Fibroblast of the aortic adventitia (primary cell): ENCODE data around the gene CCDC102A. TPM values are rescaled to one million over a fixed set of nuclear protein-coding genes. Genes with fewer than 3 reads are reported as not detected.

Experiments used
- DNase-seq: peaks from one replicate; pipeline ENCODE4 v3.0.0-alpha.2; 2010; ENCODE audit warnings: low read depth
- H3K4me3 ChIP-seq: 2 replicates; pipeline ENCODE4 v1.5.1; 2011; ENCODE audit warnings: low read depth, mild to moderate bottlenecking, control low read depth, low read length, moderate library complexity
- total RNA-seq: library from RNA; depleted of rRNA; stranded (reverse); fragments of >200 nt; gene quantifications from 2 replicates; pipeline ENCODE4 v1.2.3, GENCODE V29; 2012; ENCODE audit warnings: low replicate concordance
- TF ChIP-seq, protein P1 (sequence below): IDR thresholded peaks from 2 replicates; pipeline ENCODE4 v1.5.1; 2011; ENCODE audit warnings: mild to moderate bottlenecking, low read length, control low read depth, inconsistent platforms; ENCODE audit not compliant: insufficient read depth

Gene CCDC102A
- total RNA-seq, 1 donor, result 9.9 TPM

DNA sequence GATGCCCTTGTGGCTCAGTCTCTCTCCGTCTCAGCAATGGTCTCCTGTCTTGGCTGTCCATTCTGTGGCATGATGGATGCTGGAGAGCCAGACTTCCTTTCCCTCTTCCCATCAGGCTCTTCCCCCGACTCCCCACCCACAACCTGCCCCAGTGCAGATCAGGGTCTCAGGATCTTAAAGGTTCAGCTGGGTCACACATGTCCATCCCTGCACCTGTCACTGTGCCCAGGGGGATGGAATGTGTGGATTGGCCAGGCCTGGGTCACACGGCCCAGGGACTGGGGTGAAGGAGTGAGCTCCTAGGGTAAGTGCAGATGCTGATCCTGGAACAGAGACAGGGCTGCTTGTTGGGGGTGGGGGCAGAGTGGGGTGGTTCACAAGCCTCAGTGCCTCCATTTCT lies 29.1 kb upstream of the CCDC102A start:
- H3K4me3 ChIP-seq, result no peak overlapping the region
- TF ChIP-seq, protein P1, sequence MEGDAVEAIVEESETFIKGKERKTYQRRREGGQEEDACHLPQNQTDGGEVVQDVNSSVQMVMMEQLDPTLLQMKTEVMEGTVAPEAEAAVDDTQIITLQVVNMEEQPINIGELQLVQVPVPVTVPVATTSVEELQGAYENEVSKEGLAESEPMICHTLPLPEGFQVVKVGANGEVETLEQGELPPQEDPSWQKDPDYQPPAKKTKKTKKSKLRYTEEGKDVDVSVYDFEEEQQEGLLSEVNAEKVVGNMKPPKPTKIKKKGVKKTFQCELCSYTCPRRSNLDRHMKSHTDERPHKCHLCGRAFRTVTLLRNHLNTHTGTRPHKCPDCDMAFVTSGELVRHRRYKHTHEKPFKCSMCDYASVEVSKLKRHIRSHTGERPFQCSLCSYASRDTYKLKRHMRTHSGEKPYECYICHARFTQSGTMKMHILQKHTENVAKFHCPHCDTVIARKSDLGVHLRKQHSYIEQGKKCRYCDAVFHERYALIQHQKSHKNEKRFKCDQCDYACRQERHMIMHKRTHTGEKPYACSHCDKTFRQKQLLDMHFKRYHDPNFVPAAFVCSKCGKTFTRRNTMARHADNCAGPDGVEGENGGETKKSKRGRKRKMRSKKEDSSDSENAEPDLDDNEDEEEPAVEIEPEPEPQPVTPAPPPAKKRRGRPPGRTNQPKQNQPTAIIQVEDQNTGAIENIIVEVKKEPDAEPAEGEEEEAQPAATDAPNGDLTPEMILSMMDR, result no peak
- no peak for DNase-seq

DNA sequence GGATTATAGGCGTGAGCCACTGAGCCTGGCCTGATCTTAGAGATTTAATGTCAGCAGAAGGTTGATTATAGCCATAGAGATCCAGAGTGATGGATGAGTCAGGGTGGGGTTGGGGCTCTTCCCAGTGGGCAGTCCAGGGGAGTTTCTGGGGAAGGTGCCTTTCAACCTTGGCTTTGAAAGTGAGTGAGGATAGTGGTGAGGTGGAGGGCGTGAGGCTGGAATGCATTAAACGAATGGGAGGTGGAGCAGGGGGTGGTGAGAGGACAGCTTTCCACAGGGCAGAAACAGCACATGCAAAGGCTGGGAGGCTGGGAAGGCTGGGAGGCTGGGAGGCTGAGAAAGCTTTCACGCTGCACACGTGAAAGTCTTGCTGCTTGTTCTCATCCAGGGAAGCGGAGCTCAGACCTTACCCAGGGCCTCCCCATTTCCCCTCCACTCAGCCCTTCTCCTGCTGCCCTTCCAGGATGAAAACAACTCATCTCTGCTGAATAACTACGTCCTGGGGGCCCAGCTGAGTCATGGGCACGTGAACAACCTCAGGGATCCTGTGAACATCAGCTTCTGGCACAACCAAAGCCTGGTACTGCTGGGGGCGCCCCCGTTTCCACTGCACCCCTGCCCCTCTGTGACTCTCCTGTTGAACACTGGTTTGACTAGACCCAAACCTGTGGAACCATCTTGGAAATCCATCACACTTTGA lies 28.4 kb upstream of the CCDC102A start:
- no peak overlapping the region for H3K4me3 ChIP-seq
- DNase-seq, result peak; percentile 24
- TF ChIP-seq, protein P1, result no peak

DNA sequence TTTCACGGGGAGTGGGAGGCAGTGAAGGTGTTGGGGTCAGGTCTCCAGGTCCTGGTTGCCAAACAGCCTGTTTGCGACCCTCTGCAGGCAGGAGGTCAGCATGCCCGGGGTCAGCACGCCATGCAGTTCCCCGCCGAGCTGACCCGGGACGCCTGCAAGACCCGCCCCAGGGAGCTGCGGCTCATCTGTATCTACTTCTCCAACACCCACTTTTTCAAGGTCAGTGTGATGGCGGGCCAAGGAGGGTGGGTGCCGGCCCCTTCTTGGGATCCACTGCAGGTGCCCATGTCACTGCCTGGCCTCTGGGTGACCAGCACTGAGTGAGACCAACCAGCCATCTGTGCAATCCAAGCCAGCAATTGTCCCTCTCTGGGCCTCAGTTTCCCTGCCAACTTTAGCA lies 27.4 kb upstream of the CCDC102A start:
- DNase-seq, result no peak
- TF ChIP-seq, protein P1, result no peak
- H3K4me3 ChIP-seq, result no peak overlapping the region

DNA sequence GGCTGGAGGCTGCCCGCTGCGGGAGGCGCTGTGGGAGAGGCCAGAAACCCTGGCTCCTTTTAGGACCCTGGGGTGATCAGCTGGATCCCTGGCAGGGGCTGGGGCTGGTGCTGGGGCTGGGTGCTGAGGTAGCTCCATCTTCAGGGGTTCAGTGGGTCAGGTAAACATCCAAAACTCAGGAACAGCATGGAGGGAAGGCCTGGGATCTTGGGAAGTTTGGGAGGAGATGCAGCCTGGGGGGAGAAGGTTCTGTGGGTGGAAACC lies 27.0 kb upstream of the CCDC102A start:
- no peak overlapping the region for H3K4me3 ChIP-seq
- TF ChIP-seq, protein P1, result no peak
- DNase-seq, result no peak

DNA sequence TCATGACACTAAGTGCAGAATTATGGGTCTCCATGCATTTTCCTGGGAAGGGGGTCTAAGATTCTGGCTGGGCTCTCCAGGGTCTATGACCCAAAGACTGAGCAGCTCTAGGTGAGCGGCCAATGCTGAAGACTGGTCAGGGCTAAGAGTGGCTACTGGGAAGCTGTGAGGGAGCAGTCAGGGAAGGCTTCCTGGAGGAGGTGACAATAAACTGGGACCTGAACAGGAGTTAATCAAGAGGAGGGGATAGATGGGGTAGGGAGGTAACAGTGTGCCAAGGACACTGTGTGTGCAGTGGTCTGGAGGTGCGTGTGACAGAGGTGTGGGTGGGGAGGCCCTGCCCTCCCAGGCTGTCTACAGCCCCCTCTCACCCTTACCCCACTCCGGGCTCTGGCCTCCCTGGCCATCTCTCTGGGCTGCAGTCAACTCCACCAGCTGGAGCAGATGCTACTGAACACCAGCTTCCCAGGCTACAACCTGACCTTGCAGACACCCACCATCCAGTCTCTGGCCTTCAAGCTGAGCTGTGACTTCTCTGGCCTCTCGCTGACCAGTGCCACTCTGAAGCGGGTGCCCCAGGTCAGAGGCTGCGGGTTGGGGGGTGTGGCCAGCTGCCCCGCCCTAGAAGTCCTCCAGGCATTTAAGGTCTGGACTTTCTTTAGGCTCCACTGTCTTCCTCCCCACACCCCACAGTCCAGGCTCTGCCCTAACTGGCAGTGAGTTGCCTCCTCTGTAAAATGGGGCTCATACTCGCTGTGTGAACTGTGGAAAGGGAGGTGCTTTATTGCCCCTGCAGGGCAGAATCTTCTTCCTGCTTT lies 26.5 kb upstream of the CCDC102A start:
- no peak overlapping the region for H3K4me3 ChIP-seq
- DNase-seq, result no peak
- TF ChIP-seq, protein P1, result no peak

DNA sequence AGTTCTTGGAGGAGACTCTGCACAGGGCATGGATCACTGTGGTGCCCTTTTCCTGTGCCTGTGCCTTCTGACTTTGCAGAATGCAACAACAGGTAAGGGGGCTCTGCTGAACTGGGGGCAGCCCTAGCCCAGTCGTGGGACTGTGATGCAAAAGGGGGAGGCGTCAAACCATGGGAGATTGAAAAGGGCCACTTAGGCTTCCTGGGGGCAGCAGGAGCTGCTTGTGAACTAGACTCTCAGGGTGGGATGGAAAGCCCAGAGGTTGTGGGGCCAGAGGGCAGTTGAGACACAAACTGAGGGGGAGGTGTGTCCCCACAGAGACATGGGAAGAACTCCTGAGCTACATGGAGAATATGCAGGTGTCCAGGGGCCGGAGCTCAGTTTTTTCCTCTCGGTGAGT lies 25.7 kb upstream of the CCDC102A start:
- TF ChIP-seq, protein P1, result no peak
- no peak overlapping the region for H3K4me3 ChIP-seq
- no peak for DNase-seq
